Activated CD4-positive, alpha-beta T cell treated with anti-CD3 and anti-CD28 coated beads, Interleukin-2, Interleukin-4, amounts not matched to agents 100 ng/mL and 50 ng/mL, durations not matched to agents 16 hours and 8 hours (primary cell): Measurements from ENCODE around the gene CERS6.
A peak's percentile ranks its signal among the peaks of the same experiment; 100 is the strongest.

Source experiments
- DNase-seq: peaks from one replicate; pipeline ENCODE4 v3.0.0-alpha.2; 2020; ENCODE audit warnings: low spot score

The CERS6 gene

GRCh38 chr2:168702579-168702978, 246.5 kb downstream of the CERS6 start:
- no peak for DNase-seq

DNA sequence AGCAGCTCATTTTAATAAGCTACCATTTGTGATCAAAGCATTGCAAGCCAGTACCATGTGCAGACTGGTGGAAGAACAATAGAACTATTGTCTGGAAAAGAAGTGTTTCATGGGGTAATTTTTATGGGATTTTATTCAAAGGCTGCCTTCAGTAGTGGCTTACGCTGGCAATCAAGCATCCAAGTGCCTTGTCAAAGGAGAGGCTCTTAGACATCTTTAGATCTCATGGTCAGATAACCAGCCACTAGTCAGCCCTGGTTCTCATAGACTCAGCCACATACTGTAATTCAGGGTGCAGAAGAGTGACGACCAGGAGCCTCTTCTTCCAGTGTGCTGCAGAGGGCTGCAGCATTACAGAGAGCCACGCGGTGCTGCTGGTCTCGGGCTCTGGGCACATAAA, 247.9 kb downstream of the CERS6 start:
- DNase-seq, result no peak

GRCh38 chr2:168705534-168706470, 249.7 kb downstream of the CERS6 start:
- peak; percentile 37 for DNase-seq

- DNase-seq, result no peak
Observed at GRCh38 chr2:168706806-168707205, 250.7 kb downstream of the CERS6 start.

- DNase-seq, result no peak
Observed at GRCh38 chr2:168708080-168708479, 252.0 kb downstream of the CERS6 start.

DNA sequence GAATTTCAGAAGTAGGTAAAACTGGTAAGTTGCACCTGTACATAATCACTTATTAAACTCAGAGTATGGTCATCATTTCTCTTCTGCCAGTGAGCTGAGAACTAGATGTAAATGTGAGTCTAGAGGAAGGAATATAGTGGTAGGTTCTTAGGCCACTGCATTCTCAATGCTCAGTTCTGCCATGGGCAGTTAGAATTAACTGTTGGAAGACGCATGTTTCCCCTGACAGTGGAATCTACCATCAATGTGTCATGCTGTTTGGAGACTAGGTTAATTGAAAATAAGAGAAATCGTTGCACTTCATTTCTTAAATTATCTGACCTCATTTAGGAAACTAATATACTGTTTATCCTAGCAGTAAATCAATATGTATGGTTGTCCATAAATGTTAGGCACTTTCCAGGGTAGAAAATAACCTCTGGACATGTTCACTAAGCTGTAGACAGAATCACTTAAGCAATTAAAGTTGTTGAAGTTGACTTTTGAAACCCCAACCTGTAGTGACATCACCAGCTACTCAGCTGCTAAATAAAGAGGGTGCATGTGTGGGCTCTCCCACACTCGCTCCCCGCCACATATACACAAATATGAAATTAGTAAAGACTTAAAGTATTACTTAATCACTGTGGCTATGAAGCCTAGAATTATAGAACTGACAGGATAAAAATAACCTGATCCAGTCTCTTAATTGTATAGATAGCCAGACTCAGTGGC, 254.8 kb downstream of the CERS6 start:
- no peak for DNase-seq

GRCh38 chr2:168712053-168712452, 256.0 kb downstream of the CERS6 start:
- no peak for DNase-seq

DNA sequence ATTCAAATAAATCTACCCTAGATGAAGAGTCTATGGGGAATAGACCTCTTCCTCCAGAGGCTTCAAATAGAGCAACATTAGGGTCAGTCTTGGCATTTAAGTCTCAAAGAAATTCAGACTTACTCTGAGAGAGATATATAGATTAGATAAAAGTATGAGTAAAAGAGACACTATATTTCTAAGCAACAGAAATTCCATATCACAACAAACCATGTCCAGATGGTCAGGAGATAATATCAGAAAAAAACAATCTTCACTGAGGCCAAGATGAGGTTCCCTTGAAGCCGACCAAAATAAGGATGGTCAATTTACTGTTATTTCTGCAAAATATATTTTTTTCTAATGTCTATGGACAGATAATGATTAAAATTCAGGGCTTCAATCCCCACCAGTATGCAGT, 257.3 kb downstream of the CERS6 start:
- no peak for DNase-seq

DNA sequence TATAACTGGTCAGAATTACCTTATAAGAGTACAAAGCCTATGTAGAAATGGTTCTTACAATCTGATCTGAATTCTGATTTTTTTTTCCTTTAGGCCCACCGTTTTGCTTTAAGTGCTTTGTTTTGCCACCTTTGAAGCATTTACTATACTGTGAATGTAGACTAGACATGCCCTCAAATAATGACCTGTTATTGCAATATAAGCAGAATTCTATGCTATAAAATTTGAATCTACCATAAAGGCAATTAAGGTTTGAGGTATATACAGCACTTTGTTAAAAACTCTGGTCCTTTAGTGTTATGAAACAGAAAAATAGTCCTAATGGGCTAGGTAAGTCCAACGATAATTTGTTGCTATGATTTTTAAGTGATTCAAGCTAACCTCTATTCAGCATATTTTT, 259.8 kb downstream of the CERS6 start:
- no peak for DNase-seq

DNA sequence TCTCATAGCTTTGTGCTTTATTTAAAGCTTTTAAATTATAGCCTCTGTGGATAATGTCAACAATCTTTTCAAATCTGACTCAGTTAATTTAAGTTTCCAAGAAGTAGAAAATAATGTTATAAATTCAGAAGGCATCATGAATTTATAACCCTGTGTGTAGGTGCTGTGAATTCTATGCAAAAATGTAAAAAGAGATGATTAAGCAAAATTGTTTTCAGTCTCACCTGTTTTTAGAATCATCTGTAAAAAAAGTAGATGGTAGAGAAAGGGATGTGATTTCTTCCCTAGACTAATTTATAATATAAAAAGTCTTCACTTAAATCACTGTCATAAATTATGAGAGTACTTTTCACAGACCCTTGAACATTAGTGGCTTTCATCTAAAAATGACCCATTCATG, 260.8 kb downstream of the CERS6 start:
- DNase-seq, result no peak

- peak; percentile 33 for DNase-seq
Observed at GRCh38 chr2:168717790-168718502, 261.9 kb downstream of the CERS6 start.

GRCh38 chr2:168718622-168719021, 262.6 kb downstream of the CERS6 start:
- no peak for DNase-seq

GRCh38 chr2:168719446-168719845, 263.4 kb downstream of the CERS6 start:
- DNase-seq, result no peak

- no peak for DNase-seq
Observed at GRCh38 chr2:168722592-168722991, 266.5 kb downstream of the CERS6 start.

DNA sequence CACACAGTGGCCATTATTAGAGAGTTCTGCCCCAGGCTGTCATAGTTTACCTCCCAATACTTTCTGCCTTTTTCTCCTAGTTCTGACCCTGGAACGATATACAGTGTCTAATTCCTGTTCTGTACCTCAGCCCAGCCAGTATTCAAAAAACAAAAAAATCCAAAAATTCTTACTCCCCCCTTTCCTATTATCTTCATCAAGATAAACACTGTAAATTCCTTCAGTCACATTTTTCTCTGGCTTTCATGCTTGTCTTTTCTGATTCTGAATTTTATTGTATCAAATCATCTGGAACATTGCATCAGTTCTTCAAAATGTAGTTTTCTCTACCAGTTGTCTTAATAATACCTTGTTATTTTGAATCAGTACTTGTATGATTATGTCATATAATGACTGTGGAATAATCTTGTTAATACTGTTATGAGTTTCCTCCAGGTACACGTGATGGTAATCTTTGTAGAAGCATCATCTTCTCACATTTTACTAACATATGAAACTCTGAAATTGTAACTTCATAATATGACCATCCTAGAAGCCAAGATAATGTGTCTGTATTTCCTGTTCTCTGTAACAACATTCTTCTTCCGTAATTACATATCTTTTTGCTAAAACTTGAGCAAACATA, 267.3 kb downstream of the CERS6 start:
- peak; percentile 43 for DNase-seq

GRCh38 chr2:168726375-168726774, 270.3 kb downstream of the CERS6 start:
- no peak for DNase-seq

- DNase-seq, result no peak
Observed at GRCh38 chr2:168727904-168728470, 271.9 kb downstream of the CERS6 start.

DNA sequence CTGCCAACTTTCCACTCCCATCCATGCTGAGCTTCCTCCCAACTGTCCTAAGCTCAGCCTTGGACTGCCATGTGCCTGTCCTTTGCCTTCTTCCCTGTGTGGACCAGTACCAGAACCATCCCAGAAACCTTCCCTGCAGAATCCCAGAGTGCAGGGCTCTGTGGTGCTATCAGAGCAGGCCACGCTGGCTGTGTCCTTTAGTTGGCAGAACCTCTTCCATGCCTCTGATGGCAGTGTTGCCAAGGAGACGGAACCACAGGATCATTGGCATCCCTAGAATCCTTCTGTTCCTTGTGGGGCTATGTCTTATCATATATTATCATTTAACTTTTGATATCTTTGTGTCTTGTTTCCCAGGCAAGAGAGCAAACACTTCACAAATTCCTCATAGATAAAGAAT, 273.4 kb downstream of the CERS6 start:
- DNase-seq, result no peak

GRCh38 chr2:168730344-168730743, 274.3 kb downstream of the CERS6 start:
- DNase-seq, result no peak

DNA sequence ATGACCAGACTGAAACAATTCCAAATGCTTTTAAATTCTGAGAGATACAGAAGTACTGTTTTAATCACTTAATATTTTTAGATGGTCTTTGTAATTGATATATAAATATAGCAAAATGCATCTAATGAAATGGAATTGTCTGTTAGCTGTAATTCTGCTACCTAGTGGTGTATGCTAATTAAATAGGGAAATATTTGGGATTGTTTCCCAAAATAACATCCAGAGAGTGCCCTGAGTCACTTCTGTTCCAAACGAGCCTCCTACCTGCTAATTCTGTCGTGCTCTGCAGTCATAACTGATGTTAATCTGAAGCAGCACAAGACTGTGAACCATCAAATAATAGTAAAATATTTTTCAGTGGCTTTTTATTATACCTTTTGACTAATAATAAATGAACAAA, 274.9 kb downstream of the CERS6 start:
- DNase-seq, result no peak

DNA sequence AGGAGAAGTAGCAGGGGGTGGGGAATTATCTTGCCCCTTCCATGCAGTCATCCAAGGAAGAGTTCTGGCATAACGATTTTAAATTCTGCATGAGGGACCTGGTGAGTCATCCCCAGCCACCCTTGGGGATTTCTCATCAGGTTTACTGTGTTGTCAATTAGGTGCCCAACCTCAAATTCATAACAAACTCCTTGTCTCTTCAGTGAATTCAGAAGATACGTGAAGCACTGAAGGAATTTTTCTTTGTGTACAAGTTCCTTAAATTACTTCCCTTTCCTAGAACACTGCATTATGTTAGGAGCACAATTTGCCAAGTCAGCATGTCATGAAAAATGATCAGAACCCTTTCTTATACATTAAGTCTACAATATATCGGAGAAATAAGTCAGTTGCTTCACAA, 275.5 kb downstream of the CERS6 start:
- no peak for DNase-seq

- no peak for DNase-seq
Observed at GRCh38 chr2:168732100-168732499, 276.0 kb downstream of the CERS6 start.
